GM21576 (cell line): Measurements from ENCODE around the gene BHLHA9.
"Not testable (repeated sequence)": the region's sequence is repeated elsewhere in the genome, so short reads cannot be mapped to it uniquely, and the experiment has no call there.

Experiments
- ATAC-seq: cut with Tn5 transposase; IDR thresholded peaks from one replicate; pipeline ENCODE4 v1.9.1; 2021; ENCODE audit warnings: mild to moderate bottlenecking, moderate library complexity; ENCODE audit not compliant: unreplicated experiment

BHLHA9 gene

DNA sequence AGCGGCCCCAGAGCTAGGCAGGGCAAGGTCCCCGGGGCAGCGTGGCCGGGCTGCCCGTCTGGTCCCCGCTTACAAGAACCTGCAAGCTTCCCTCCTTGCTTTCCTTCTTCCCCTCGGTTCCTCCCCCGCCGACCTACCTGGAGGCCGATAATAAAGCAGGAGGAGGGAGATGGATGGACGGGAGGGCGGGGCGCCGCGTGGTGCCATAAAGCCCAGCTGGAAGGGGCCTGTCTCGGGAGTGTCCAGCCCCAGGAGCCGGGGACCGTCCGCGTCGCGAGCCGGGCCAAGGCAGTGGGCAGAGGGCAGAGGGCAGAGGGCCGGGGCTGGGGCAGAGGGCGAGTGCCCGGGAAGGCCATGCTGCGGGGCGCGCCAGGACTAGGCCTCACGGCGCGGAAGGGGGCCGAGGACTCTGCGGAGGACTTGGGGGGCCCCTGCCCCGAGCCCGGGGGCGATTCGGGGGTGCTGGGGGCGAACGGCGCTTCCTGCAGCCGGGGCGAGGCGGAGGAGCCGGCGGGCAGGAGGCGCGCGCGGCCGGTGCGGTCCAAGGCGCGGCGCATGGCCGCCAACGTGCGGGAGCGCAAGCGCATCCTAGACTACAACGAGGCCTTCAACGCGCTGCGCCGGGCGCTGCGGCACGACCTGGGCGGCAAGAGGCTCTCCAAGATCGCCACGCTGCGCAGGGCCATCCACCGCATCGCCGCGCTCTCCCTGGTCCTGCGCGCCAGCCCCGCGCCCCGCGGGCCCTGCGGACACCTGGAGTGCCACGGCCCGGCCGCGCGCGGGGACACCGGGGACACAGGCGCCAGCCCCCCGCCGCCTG is at the start of gene BHLHA9:
BHLHA9 (plus strand) TSS at position 235 of the 820 bp plus-strand sequence; CDS start at position 355, 120 bp downstream.
- no peak for ATAC-seq

DNA sequence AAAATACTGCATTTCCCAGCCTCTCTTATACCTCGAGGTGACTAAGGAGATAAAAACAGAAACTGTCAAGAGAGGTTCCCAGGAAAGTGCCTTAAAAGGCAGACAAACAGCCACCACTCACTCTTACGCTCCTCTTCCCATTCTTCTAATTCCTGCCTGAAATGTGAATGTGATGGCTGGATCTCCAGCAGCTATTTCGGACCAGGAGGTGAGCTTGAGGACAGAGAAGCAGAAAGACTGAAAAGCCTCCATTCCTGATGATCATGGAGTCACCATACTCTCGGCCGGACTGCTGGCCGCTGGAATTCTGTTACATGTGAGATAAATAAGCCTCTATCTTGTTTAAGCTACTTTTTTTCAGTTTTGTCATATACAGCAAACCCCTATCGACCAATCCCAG is 49.0 kb upstream of the BHLHA9 start:
- no peak for ATAC-seq

DNA sequence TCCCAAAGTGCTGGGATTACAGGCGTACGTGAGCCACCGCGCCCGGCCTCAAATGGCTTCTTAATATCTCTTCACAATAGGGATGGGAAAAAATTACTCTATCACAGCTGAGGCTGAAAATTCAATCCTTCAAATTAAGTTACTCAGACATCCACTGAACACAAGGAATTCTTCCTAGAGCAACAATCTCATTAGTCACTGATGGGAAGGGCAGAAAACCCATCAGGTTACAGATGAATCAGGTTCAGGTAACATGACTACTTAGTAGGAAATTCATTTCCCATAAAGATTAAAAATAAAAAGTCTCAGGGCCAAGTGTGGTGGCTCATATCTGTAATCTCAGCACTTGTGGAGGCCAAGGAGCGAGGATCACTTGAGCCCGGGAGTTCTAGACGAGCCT is 47.9 kb upstream of the BHLHA9 start:
- no peak for ATAC-seq

GRCh38 chr17:1223662-1224061 is 46.6 kb upstream of the BHLHA9 start:
- no peak for ATAC-seq

GRCh38 chr17:1224330-1224729 is 45.9 kb upstream of the BHLHA9 start:
- no peak for ATAC-seq

DNA sequence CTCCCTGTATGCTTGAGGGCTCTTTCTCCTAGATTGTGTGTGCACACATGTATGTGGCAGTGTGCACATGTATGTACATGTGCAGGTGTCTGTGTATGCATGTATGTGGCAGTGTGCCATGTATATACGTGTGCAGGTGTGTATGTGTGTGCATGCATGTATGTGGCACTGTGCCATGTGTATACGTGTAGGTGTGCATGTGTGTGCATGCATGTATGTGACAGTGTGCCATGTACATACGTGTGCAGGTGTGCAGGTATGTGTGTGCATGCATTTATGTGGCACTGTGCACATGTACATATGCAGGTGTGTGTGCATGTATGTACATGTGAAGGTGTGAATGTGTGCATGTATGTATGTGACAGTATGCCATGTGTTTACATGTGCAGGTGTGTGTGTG is 43.9 kb upstream of the BHLHA9 start:
- ATAC-seq: no peak

DNA sequence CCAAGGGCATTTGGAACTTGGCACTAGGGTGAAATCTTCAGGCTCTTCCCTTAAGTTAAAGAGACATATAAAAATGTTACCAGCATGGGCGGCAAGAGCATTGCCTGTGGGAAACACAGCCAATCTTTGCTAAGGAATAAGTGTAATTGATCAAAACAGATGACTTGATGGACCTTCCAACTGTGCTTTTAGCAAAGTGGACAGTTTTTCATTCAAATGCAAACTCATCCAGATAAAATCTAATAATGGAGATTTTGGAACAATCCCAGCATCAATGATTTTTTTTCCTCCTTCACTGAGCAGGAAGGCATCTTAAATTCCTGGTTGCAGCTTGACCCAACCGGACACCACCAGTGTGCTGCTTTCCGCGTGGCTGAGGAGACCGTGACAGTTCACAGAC is 42.9 kb upstream of the BHLHA9 start:
- no peak for ATAC-seq

GRCh38 chr17:1227917-1228780 is 42.1 kb upstream of the BHLHA9 start:
- no peak for ATAC-seq

DNA sequence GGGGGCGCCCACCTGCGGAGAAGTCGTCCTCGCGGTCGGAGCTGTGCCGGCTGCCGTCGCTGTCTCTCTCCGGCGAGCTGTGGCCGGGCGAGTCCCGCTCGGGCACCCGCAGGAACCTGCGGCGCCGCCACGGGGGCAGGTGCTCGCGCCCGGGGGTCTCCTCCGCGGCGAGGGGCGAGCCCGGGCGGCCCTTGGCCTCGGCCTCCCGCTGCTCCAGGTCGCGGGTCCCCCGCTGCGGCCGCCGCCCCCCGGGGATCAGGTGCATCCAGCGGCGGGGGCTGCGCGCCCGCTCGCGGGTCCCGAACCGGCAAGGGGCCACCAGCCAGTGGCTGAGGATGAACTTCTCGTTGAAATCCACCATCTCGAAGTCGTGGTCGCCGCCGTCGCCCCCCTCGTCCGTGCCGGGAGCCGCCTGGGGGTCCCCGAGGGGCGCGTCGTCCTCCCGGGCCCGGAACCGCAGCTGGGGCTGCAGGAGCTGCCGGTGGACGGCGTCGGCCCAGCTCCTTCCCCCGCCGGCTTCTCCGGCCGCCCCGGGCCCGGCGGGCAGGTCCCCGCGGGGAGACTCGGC is 41.4 kb upstream of the BHLHA9 start:
- ATAC-seq: peak; percentile 11

- peak; percentile 49 for ATAC-seq
Measured at GRCh38 chr17:1229349-1229899, 40.8 kb upstream of the BHLHA9 start.

DNA sequence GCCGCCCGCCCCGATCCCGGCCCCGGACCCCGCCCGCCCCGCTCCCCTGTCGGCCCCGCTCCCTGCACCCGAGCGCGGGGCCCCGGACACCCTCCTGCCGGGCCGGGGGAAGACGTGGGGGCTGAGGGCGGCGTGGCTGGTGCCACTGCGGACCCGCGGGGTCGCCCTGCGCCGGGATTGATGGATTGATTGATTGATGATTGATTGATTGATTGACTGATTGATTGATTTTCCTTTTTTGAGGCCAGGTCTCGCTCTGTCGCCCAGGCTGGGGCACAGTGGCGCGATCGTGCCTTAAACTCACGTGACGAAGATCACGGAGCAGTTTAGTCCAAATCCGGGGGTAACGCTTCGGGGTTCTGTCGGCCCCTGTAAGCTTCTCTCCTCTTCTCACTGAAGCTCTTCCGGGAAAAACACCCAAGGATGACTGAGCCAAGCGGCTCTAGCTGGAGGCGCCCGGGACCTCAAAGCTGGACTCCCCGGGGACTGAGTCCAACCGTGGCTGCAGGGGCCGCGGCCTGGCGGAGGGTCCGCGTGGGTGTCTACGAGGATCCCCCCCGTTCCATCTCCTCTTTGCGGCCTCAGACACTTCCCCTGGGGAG is 40.2 kb upstream of the BHLHA9 start:
- ATAC-seq: no peak

DNA sequence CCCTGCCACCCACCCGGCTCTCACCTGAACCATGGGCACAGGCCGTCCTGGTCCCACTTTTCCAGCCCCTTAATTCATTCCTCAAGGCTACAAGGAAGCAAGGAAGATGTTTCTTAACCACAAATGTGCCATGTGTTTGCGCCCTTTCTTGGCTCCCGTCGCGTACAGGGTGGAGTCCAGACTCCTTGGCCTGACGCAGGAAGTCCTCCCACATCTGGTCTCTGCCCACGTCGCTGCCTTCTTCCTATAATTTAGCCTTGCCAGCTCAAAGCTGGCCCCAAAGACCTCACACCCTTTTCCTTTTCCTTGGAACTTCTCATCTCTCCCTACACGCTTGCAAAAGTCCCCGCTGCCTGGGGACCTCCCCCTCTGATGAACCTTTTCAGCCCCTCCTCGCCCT is 38.8 kb upstream of the BHLHA9 start:
- ATAC-seq: no peak

DNA sequence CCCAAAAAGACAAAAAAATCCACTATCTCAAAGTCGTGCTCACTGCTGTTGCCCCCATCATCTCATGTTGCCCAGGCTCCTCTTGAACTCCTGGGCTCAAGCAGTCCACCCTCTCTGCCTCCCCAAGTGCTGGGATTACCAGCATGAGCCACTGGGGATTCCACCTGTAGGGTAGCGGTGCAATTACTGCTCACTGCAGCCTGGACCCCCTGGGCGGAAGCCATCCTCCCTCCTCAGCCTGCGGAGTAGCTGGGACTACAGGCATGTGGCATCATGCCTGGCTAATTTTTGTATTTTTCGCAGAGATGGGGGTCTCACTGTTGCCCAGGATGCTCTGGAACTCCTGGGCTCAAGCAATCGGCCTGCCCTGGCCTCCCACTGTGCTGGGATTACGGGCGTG is 37.9 kb upstream of the BHLHA9 start:
- no peak for ATAC-seq

DNA sequence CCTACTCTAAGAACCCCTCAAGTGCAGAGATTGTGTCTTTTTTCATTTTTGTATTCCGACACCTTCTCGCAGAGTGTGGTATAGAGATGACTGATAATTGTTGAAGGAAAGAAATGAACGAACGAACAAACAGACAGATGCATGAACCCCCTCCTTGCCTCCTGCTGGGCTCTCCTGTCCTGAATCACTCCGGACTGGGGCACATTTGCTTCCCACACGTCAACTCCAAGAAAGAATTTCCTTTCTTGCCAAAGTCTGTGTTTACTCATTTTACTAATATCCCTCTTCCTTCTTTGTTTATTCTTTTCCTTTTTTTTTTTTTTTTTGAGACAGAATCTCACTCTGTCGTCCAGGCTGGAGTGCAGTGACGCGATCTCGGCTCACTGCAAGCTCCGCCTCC is 37.5 kb upstream of the BHLHA9 start:
- no peak for ATAC-seq

GRCh38 chr17:1234455-1234854 is 35.8 kb upstream of the BHLHA9 start:
- no peak for ATAC-seq

DNA sequence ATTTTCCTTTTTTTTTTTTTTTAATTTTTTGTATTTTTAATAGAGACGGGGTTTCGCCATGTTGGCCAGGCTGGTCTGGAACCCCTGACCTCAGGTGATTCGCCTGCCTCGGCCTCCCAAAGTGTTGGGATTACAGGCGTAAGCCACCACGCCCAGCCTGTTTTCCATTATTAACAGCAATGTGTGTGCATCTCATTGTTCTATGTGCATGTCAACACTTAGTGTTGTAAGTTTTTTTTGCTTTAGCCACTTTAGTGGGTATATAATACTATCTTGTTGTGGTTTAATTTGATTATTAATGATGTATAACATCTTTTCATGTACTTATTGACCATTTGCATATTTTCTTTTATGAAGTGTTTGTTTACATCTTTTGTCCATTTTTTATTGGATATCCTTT is 32.8 kb upstream of the BHLHA9 start:
- no peak for ATAC-seq

GRCh38 chr17:1239210-1239609 is 31.0 kb upstream of the BHLHA9 start:
- ATAC-seq: no peak

DNA sequence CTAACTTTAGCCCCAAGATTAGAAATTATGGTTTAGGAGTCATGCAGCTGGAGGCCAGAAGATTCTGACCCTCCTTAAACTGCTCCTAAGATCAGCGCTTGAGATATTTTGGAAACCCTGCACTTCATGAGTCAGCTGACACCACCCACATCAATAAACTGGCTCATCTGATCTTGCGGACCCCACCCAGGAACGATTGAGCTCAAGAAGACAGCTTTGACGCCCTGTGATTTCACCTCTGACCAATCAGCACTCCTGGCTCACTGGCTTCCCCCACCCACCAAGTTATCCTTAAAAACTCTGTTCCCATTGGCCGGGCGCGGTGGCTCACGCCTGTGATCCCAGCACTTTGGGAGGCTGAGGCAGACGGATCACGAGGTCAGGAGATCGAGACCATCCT is 29.8 kb upstream of the BHLHA9 start:
- ATAC-seq: not testable (repeated sequence)

GRCh38 chr17:1241929-1242328 is 28.3 kb upstream of the BHLHA9 start:
- no peak for ATAC-seq

GRCh38 chr17:1244606-1245012 is 25.6 kb upstream of the BHLHA9 start:
- no peak for ATAC-seq
